Keratinocyte (primary cell): ENCODE data around the gene TMCO6. TPM values are rescaled to one million over a fixed set of nuclear protein-coding genes. Genes with fewer than 3 reads are reported as not detected.

Experiments
- DNase-seq: peaks from one replicate; pipeline ENCODE4 v3.0.0-alpha.2; 2011; ENCODE audit warnings: low read depth, missing footprints, low spot score
- FAIRE-seq: peaks from 2 replicates; lab custom pipeline; 2011; peaks lifted over from hg19 to GRCh38; lab: Jason Lieb, UNC
- H2AFZ ChIP-seq: 2 replicates; pipeline ENCODE4 v1.6.0; 2012; ENCODE audit warnings: low read length, control low read depth, inconsistent platforms; ENCODE audit not compliant: control insufficient read depth
- H3K27ac ChIP-seq: 2 replicates; pipeline ENCODE4 v1.5.1; 2011; ENCODE audit warnings: low read length; ENCODE audit not compliant: control insufficient read depth, insufficient read depth
- H3K27me3 ChIP-seq: 3 replicates; pipeline ENCODE4 v1.6.0; 2011; ENCODE audit warnings: low read length; ENCODE audit not compliant: control insufficient read depth, insufficient read depth; ENCODE audit errors: extremely low read depth
- H3K36me3 ChIP-seq, 2 experiments: 2 replicates in 1 of 2; 3 replicates in 1 of 2; pipeline ENCODE4 v1.5.1; 2011; ENCODE audit warnings: low read length in 2 of 2, mild to moderate bottlenecking in 1 of 2; ENCODE audit not compliant: control insufficient read depth in 2 of 2, insufficient read depth in 2 of 2; ENCODE audit errors: extremely low read depth in 1 of 2
- H3K4me1 ChIP-seq: 3 replicates; pipeline ENCODE4 v1.5.1; 2011; ENCODE audit warnings: low read length; ENCODE audit not compliant: control insufficient read depth, insufficient read depth; ENCODE audit errors: extremely low read depth
- H3K4me2 ChIP-seq: 3 replicates; pipeline ENCODE4 v1.6.0; 2011; ENCODE audit warnings: low read depth, low read length; ENCODE audit not compliant: control insufficient read depth, insufficient read depth; ENCODE audit errors: extremely low read depth
- H3K4me3 ChIP-seq, 3 experiments: fragments of 200-600 bp in 1 of 3; sonication (generic) in 1 of 3; 2 replicates in 2 of 3; 3 replicates in 1 of 3; pipeline ENCODE4 v1.5.1; 2011 to 2016; ENCODE audit warnings: low read length in 3 of 3, mild to moderate bottlenecking in 3 of 3, control low read depth in 2 of 3, inconsistent platforms in 1 of 3, low read depth in 1 of 3, mixed read lengths in 1 of 3, mixed run types in 1 of 3, moderate library complexity in 1 of 3; ENCODE audit not compliant: control insufficient read depth in 2 of 3, insufficient read depth in 2 of 3; ENCODE audit errors: extremely low read depth in 1 of 3
- H3K79me2 ChIP-seq: 2 replicates; pipeline ENCODE4 v1.6.0; 2012; ENCODE audit warnings: low read length; ENCODE audit not compliant: control insufficient read depth, insufficient read depth
- H3K9ac ChIP-seq: 3 replicates; pipeline ENCODE4 v1.6.0; 2011; ENCODE audit warnings: low read length; ENCODE audit not compliant: control insufficient read depth, insufficient read depth; ENCODE audit errors: extremely low read depth
- H3K9me1 ChIP-seq: 3 replicates; pipeline ENCODE4 v1.6.0; 2011; ENCODE audit warnings: low read length; ENCODE audit not compliant: control insufficient read depth, insufficient read depth; ENCODE audit errors: extremely low read depth
- H3K9me3 ChIP-seq: 2 replicates; pipeline ENCODE4 v1.5.1; 2012; ENCODE audit warnings: low read depth, low read length; ENCODE audit not compliant: control insufficient read depth
- H4K20me1 ChIP-seq: 3 replicates; pipeline ENCODE4 v1.6.0; 2011; ENCODE audit warnings: low read length; ENCODE audit not compliant: control insufficient read depth, insufficient read depth; ENCODE audit errors: extremely low read depth
- EZH2 ChIP-seq: IDR thresholded peaks from one replicate; pipeline ENCODE4 v1.6.1; 2012; ENCODE audit warnings: inconsistent platforms, mild to moderate bottlenecking, low read length, moderate library complexity
- dilution Hi-C: fragments of 300-500 bp; cut with MboI; formaldehyde crosslinking; loops from one replicate; pipeline ENCODE4 v1.7.0; 2020; ENCODE audit warnings: low sequenced_read_pairs; ENCODE audit not compliant: extremely low pct_ligation_motif_present
- polyA plus RNA-seq, 5 experiments: library from polyadenylated mRNA; depleted of rRNA in 3 of 5; stranded (reverse) in 3 of 5; stranded (forward) in 1 of 5; unstranded in 1 of 5; fragments of >200 nt; gene quantifications; 1 replicate in 1 of 5; 2 replicates in 3 of 5; 3 replicates in 1 of 5; pipeline versions ENCODE4 v1.2.1 to v1.2.3, GENCODE V29; 2011 to 2012; ENCODE audit warnings: missing spikeins in 2 of 5, low read depth in 1 of 5, low replicate concordance in 1 of 5
- TF ChIP-seq, protein P1 (sequence below), 3 experiments: IDR thresholded peaks in 1 of 3; conservative IDR thresholded peaks in 1 of 3; optimal IDR thresholded peaks in 1 of 3; 2 replicates in 2 of 3; 3 replicates in 1 of 3; pipeline versions ENCODE3 to v1.5.1; 2011; ENCODE audit warnings: low read length in 3 of 3, mild to moderate bottlenecking in 3 of 3, moderate library complexity in 2 of 3, control low read depth in 1 of 3, inconsistent platforms in 1 of 3; ENCODE audit not compliant: insufficient read depth in 2 of 3; ENCODE audit errors: extremely low read depth in 1 of 3

The TMCO6 gene
- polyA plus RNA-seq, 1 donor (not counting 4 experiments of a cell fraction or from before 2014, with no cell fraction given) = 7.6 TPM

DNA sequence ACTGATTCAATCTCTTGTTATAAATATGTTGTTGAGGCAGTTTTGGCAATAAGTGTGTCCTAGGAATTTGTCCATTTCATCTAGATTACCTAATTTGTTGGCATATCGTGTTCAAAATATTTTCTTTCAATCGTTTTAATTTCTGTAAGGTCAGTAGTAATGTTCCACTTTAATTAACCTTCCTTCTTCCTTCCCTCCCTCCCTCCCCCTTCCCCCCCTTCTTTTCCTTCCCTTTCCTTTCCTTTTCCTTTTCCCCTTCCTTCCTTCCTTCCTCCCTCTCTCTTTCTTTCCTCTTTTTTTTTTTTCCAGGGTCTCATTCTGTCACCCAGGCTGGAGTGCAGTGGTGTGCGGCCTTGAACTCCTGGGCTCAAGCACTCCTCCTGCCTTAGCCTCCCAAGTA is 33.4 kb upstream of the TMCO6 start:
- no peak for TF ChIP-seq EZH2
- TF ChIP-seq, protein P1, sequence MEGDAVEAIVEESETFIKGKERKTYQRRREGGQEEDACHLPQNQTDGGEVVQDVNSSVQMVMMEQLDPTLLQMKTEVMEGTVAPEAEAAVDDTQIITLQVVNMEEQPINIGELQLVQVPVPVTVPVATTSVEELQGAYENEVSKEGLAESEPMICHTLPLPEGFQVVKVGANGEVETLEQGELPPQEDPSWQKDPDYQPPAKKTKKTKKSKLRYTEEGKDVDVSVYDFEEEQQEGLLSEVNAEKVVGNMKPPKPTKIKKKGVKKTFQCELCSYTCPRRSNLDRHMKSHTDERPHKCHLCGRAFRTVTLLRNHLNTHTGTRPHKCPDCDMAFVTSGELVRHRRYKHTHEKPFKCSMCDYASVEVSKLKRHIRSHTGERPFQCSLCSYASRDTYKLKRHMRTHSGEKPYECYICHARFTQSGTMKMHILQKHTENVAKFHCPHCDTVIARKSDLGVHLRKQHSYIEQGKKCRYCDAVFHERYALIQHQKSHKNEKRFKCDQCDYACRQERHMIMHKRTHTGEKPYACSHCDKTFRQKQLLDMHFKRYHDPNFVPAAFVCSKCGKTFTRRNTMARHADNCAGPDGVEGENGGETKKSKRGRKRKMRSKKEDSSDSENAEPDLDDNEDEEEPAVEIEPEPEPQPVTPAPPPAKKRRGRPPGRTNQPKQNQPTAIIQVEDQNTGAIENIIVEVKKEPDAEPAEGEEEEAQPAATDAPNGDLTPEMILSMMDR (optimal IDR thresholded peaks at IDR 0.05 in 1 of 3, IDR thresholded peaks at IDR 0.05 in 1 of 3, conservative IDR thresholded peaks at IDR 0.05 in 1 of 3; ENCODE audit: extremely low read depth in 1 of 3, insufficient read depth in 2 of 3, low read length in 3 of 3) = no peak

DNA sequence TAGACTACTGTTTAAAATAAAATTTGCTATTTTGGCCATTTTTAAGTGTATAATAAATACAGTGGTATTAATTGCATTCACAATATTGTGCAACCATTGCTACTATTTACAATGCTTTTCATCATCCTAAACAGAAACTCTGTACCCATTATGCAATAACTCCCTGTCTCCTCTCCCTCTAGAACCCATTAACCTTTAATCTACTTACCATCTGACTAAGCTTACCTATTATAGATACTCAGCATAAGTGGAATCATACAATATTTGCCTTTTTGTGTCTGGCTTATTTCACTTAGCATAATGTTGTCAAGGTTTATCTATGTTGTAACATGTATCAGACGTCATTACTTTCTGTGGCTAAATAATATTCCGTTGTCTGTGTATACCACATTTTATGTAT is 32.2 kb upstream of the TMCO6 start:
- dilution Hi-C loops = no loop called here

More for the DNA sequence above, 33.4 kb upstream of the TMCO6 start:
- H2AFZ ChIP-seq = no peak overlapping the region
- H3K4me3 ChIP-seq = no peak overlapping the region
- no peak for DNase-seq
- no peaks in the 10 kb centered on the region for H3K9me3 ChIP-seq
- no peaks in the 10 kb centered on the region for H3K9me1 ChIP-seq
- dilution Hi-C loops = no loop called here
- no peak overlapping the region for H3K4me2 ChIP-seq
- no peak overlapping the region for H3K27ac ChIP-seq
- no peaks in the 10 kb centered on the region for H4K20me1 ChIP-seq
- no peak for FAIRE-seq
- no peaks in the 10 kb centered on the region for H3K36me3 ChIP-seq
- H3K9ac ChIP-seq = no peak overlapping the region
- H3K79me2 ChIP-seq = no peaks in the 10 kb centered on the region
- peaks cover 8% of the 10 kb centered on the region for H3K4me1 ChIP-seq
- H3K27me3 ChIP-seq = no peaks in the 10 kb centered on the region

More for the DNA sequence above, 32.2 kb upstream of the TMCO6 start:
- no peak for FAIRE-seq
- Histone ChIP-seq H3K9ac (no peak overlapping the region), H2AFZ (no peak overlapping the region), H3K27me3 (no peaks in the 10 kb centered on the region), H3K4me3 (no peak overlapping the region), H3K36me3 (no peaks in the 10 kb centered on the region), H3K9me3 (no peaks in the 10 kb centered on the region), H3K4me2 (no peak overlapping the region), H3K79me2 (no peaks in the 10 kb centered on the region), H3K4me1 (peaks cover 8% of the 10 kb centered on the region), H3K27ac (peak overlapping the region; percentile 20), H3K9me1 (no peaks in the 10 kb centered on the region), H4K20me1 (no peaks in the 10 kb centered on the region)
- TF ChIP-seq, protein P1 (optimal IDR thresholded peaks at IDR 0.05 in 1 of 3, IDR thresholded peaks at IDR 0.05 in 1 of 3, conservative IDR thresholded peaks at IDR 0.05 in 1 of 3; ENCODE audit: extremely low read depth in 1 of 3, insufficient read depth in 2 of 3, low read length in 3 of 3) = no peak
- no peak for TF ChIP-seq EZH2
- no peak for DNase-seq
